HEK293 (cell line): ENCODE measurements around the gene MYBBP1A.

Source experiments
- CTCF ChIA-PET: fragments of 350-600 bp; formaldehyde crosslinking; extraction: SDS; loops from one replicate; lab custom pipeline; 2021; ENCODE audit warnings: antibody characterized with exemption; lab: Yijun Ruan, JAX
- POLR2A ChIA-PET: fragments of 300-600 bp; formaldehyde crosslinking; extraction: SDS; loops from one replicate; lab custom pipeline; 2020; ENCODE audit warnings: antibody characterized with exemption, inconsistent platforms; lab: Yijun Ruan, JAX
- H3K27ac ChIP-seq: fragments of 200-500 bp; sonication (Bioruptor generic); 2 replicates; pipeline ENCODE4 v1.5.1; 2014; ENCODE audit warnings: low read depth, low read length, control low read depth, inconsistent platforms; ENCODE audit errors: extremely low read depth
- H3K36me3 ChIP-seq, 2 experiments: fragments of 200-500 bp in 1 of 2; sonication (Bioruptor generic) in 1 of 2; 1 replicate in 1 of 2; 2 replicates in 1 of 2; pipeline ENCODE4 v1.5.1; 2014 to 2017; ENCODE audit warnings: inconsistent platforms in 2 of 2, low read length in 2 of 2; ENCODE audit not compliant: control insufficient read depth in 2 of 2, insufficient read depth in 1 of 2
- H3K4me1 ChIP-seq: fragments of 200-500 bp; sonication (Bioruptor generic); 2 replicates; pipeline ENCODE4 v1.5.1; 2014; ENCODE audit warnings: mild to moderate bottlenecking, low read length, inconsistent platforms; ENCODE audit not compliant: control insufficient read depth, insufficient read depth
- H3K4me3 ChIP-seq: 2 replicates; pipeline ENCODE4 v1.5.1; 2011; ENCODE audit warnings: low read depth, mild to moderate bottlenecking, control low read depth, low read length, moderate library complexity
- H3K9me3 ChIP-seq: fragments of 200-500 bp; sonication (Bioruptor generic); 2 replicates; pipeline ENCODE4 v1.5.1; 2014; ENCODE audit warnings: low read depth, low read length, inconsistent platforms; ENCODE audit not compliant: control insufficient read depth, insufficient read depth
- INSM2 ChIP-seq: fragments of 450-650 bp; formaldehyde crosslinking; IDR thresholded peaks from 2 replicates; pipeline ENCODE4 v1.5.1; 2016; ENCODE audit warnings: missing biosample characterization, missing genetic modification characterization
- OSR2 ChIP-seq: fragments of 450-650 bp; formaldehyde crosslinking; IDR thresholded peaks from 2 replicates; pipeline ENCODE4 v1.5.1; 2016; ENCODE audit warnings: missing biosample characterization, missing genetic modification characterization
- PATZ1 ChIP-seq: fragments of 450-650 bp; formaldehyde crosslinking; IDR thresholded peaks from 2 replicates; pipeline ENCODE4 v1.5.1; 2016; ENCODE audit warnings: missing biosample characterization, missing genetic modification characterization
- SALL2 ChIP-seq: fragments of 450-650 bp; formaldehyde crosslinking; IDR thresholded peaks from 2 replicates; pipeline ENCODE4 v1.5.0; 2017; ENCODE audit warnings: missing biosample characterization, mild to moderate bottlenecking, missing genetic modification characterization, borderline replicate concordance
- SCRT2 ChIP-seq: fragments of 450-650 bp; formaldehyde crosslinking; IDR thresholded peaks from 2 replicates; pipeline ENCODE4 v1.5.1; 2016; ENCODE audit warnings: missing biosample characterization, missing genetic modification characterization
- TSHZ1 ChIP-seq: fragments of 450-650 bp; formaldehyde crosslinking; IDR thresholded peaks from 2 replicates; pipeline ENCODE4 v1.5.1; 2016; ENCODE audit warnings: missing biosample characterization, missing genetic modification characterization, borderline replicate concordance
- ZBTB17 ChIP-seq: fragments of 450-650 bp; formaldehyde crosslinking; IDR thresholded peaks from 2 replicates; pipeline ENCODE4 v1.5.1; 2016; ENCODE audit warnings: missing biosample characterization, missing genetic modification characterization
- ZBTB6 ChIP-seq: fragments of 450-650 bp; formaldehyde crosslinking; IDR thresholded peaks from 2 replicates; pipeline ENCODE4 v1.5.1; 2017; ENCODE audit warnings: missing biosample characterization, missing genetic modification characterization
- ZBTB8A ChIP-seq: fragments of 450-650 bp; formaldehyde crosslinking; IDR thresholded peaks from 2 replicates; pipeline ENCODE4 v1.5.1; 2016; ENCODE audit warnings: missing biosample characterization, missing genetic modification characterization
- ZEB2 ChIP-seq: fragments of 450-650 bp; formaldehyde crosslinking; IDR thresholded peaks from 2 replicates; pipeline ENCODE4 v1.5.1; 2016; ENCODE audit warnings: missing biosample characterization, missing genetic modification characterization
- ZFHX2 ChIP-seq: fragments of 450-650 bp; formaldehyde crosslinking; conservative IDR thresholded peaks from 2 replicates; pipeline ENCODE4 v1.5.1; 2016; ENCODE audit warnings: missing biosample characterization, missing genetic modification characterization
- ZFP41 ChIP-seq: fragments of 450-650 bp; formaldehyde crosslinking; IDR thresholded peaks from 2 replicates; pipeline ENCODE4 v1.5.1; 2016; ENCODE audit warnings: missing biosample characterization, missing genetic modification characterization, borderline replicate concordance
- ZFP69B ChIP-seq: fragments of 450-650 bp; formaldehyde crosslinking; IDR thresholded peaks from 2 replicates; pipeline ENCODE4 v1.5.1; 2016; ENCODE audit warnings: missing biosample characterization, missing genetic modification characterization
- ZNF121 ChIP-seq: fragments of 450-650 bp; formaldehyde crosslinking; IDR thresholded peaks from 2 replicates; pipeline ENCODE4 v1.5.1; 2016; ENCODE audit warnings: missing biosample characterization, missing genetic modification characterization
- ZNF391 ChIP-seq: fragments of 450-650 bp; formaldehyde crosslinking; IDR thresholded peaks from 2 replicates; pipeline ENCODE4 v1.5.1; 2016; ENCODE audit warnings: low read depth, missing biosample characterization, missing genetic modification characterization, borderline replicate concordance
- ZNF48 ChIP-seq: fragments of 450-650 bp; formaldehyde crosslinking; IDR thresholded peaks from 2 replicates; pipeline ENCODE4 v1.5.1; 2016; ENCODE audit warnings: missing biosample characterization, missing genetic modification characterization
- ZNF530 ChIP-seq: fragments of 450-650 bp; formaldehyde crosslinking; IDR thresholded peaks from 2 replicates; pipeline ENCODE4 v1.5.1; 2016; ENCODE audit warnings: low read depth, missing biosample characterization, missing genetic modification characterization
- ZNF544 ChIP-seq: fragments of 450-650 bp; formaldehyde crosslinking; IDR thresholded peaks from 2 replicates; pipeline ENCODE4 v1.5.0; 2017; ENCODE audit warnings: missing biosample characterization, missing genetic modification characterization
- ZNF549 ChIP-seq: fragments of 450-650 bp; IDR thresholded peaks from 2 replicates; pipeline ENCODE4 v1.5.1; 2018; ENCODE audit warnings: missing biosample characterization, missing genetic modification characterization, mild to moderate bottlenecking, inconsistent platforms, moderate library complexity
- ZNF692 ChIP-seq: fragments of 450-650 bp; formaldehyde crosslinking; IDR thresholded peaks from 2 replicates; pipeline ENCODE4 v1.5.1; 2016; ENCODE audit warnings: missing biosample characterization, missing genetic modification characterization
- ZNF792 ChIP-seq: fragments of 450-650 bp; formaldehyde crosslinking; IDR thresholded peaks from 2 replicates; pipeline ENCODE4 v1.5.1; 2016; ENCODE audit warnings: missing biosample characterization, missing genetic modification characterization
- ZXDB ChIP-seq: fragments of 450-650 bp; formaldehyde crosslinking; IDR thresholded peaks from 2 replicates; pipeline ENCODE4 v1.5.1; 2016; ENCODE audit warnings: missing biosample characterization, missing genetic modification characterization

The MYBBP1A gene

GRCh38 chr17:4604111-4604644 is 49.0 kb upstream of the MYBBP1A start (continued):
- no peak for TF ChIP-seq ZNF792
- TF ChIP-seq INSM2 (tag by site-specific recombination) = no peak
- TF ChIP-seq OSR2 (tag by site-specific recombination) = peak; percentile 28; the same call in 1 of the 2 replicates
- peak; percentile 64 for TF ChIP-seq PATZ1
- TF ChIP-seq ZBTB17 (tag by site-specific recombination) = peak; percentile 79
- TF ChIP-seq ZNF530 (tag by site-specific recombination) = no peak
- TF ChIP-seq ZEB2 (tag by site-specific recombination) = peak; percentile 22; the same call in 1 of the 2 replicates
- no peak for TF ChIP-seq ZFP41 (tag by site-specific recombination)
- peak; percentile 35; the same call in 1 of the 2 replicates for TF ChIP-seq ZBTB8A (tag by site-specific recombination)
- TF ChIP-seq ZFHX2 (tag by site-specific recombination) = 0 out of 2 replicates have a peak, but pooled peaks have one; percentile 8
- no peak for TF ChIP-seq ZXDB (tag by site-specific recombination)
- no peak for TF ChIP-seq ZFP69B

GRCh38 chr17:4602041-4602440 is 46.9 kb upstream of the MYBBP1A start:
- no peaks in the 10 kb centered on the region for H3K9me3 ChIP-seq
- no peak overlapping the region for H3K27ac ChIP-seq
- H3K4me1 ChIP-seq = peaks cover 28% of the 10 kb centered on the region
- POLR2A ChIA-PET = interaction anchor here (0.6 to 0.7 kb wide), 3 partner anchors 15 to 738 kb away, joined by 4 to 7 read pairs (median 4); no protein-coding TSS in a partner anchor
- CTCF ChIA-PET = interaction anchor here (0.6 to 4.2 kb wide), 5 partner anchors 24 to 181 kb away, joined by 3 to 22 read pairs (median 4); no protein-coding TSS in a partner anchor
- H3K36me3 ChIP-seq = no peaks in the 10 kb centered on the region
- TF ChIP-seq ZNF48 (tag by site-specific recombination) (no peak), SALL2 (tag by site-specific recombination) (no peak), ZNF544 (tag by site-specific recombination) (no peak), ZNF391 (tag by site-specific recombination) (no peak), ZBTB6 (no peak)
- H3K4me3 ChIP-seq = no peak overlapping the region

- peaks cover 27% of the 10 kb centered on the region for H3K4me1 ChIP-seq
- ChIA-PET POLR2A (no interaction called here), CTCF (interaction anchor here (0.6 to 4.2 kb wide), 4 partner anchors 8 to 375 kb away, joined by 3 to 22 read pairs (median 9); no protein-coding TSS in a partner anchor)
- no peaks in the 10 kb centered on the region for H3K9me3 ChIP-seq
- no peak overlapping the region for H3K4me3 ChIP-seq
- TF ChIP-seq ZNF692 (tag by site-specific recombination) = no peak
- 0 out of 2 replicates have a peak, but pooled peaks have one; percentile 70 for TF ChIP-seq ZNF121 (tag by site-specific recombination)
- TF ChIP-seq SCRT2 (tag by site-specific recombination) = no peak
- TF ChIP-seq TSHZ1 = peak; percentile 66; the same call in 1 of the 2 replicates
- no peak for TF ChIP-seq ZNF549
- H3K27ac ChIP-seq = no peak overlapping the region
- H3K36me3 ChIP-seq = no peaks in the 10 kb centered on the region
These were observed 46.1 kb upstream of the MYBBP1A start for GRCh38 chr17:4601326-4601725.
